Left lung (tissue), 10 donors: ENCODE results near the gene DLST. TPM values are rescaled to one million over a fixed set of nuclear protein-coding genes. Genes with fewer than 3 reads are reported as not detected.

Experiments
- ATAC-seq: fragments of 200-7000 bp; cut with Tn5 transposase; one replicate; pipeline ENCODE4 v1.9.1; 2020; ENCODE audit warnings: moderate library complexity
- DNase-seq, 4 donors: peaks; one replicate each; pipeline ENCODE4 v3.0.0-alpha.2; 2013 to 2020
- H3K27ac ChIP-seq, 2 donors: fragments of 200-600 bp; sonication (generic) in 1 of 2; one replicate each; pipeline versions ENCODE4 v1.5.0 to v1.8.0; 2020 to 2021
- H3K27me3 ChIP-seq, 2 donors: fragments of 200-600 bp; sonication (generic) in 1 of 2; one replicate each; pipeline versions ENCODE4 v1.5.0 to v1.8.0; 2020 to 2021
- H3K36me3 ChIP-seq, 2 donors: fragments of 200-600 bp; sonication (generic) in 1 of 2; one replicate each; pipeline versions ENCODE4 v1.5.0 to v1.8.0; 2020 to 2021
- H3K4me1 ChIP-seq, 2 donors: fragments of 200-600 bp; one replicate each; pipeline ENCODE4 v1.8.0; 2021
- H3K4me3 ChIP-seq, 2 donors: fragments of 200-600 bp; sonication (generic) in 1 of 2; one replicate each; pipeline versions ENCODE4 v1.5.0 to v1.8.0; 2020 to 2021; ENCODE audit warnings: mild to moderate bottlenecking in 1 of 2
- H3K9me3 ChIP-seq, 2 donors: fragments of 200-600 bp; sonication (generic) in 1 of 2; one replicate each; pipeline versions ENCODE4 v1.5.0 to v1.8.0; 2020 to 2021
- intact Hi-C, 2 donors: fragments of 100-400 bp; cut with DNase I; formaldehyde crosslinking; loops; one replicate each; pipeline versions ENCODE4 v1.11.2 to v1.14.2; 2022
- polyA plus RNA-seq, 6 donors: library from polyadenylated mRNA; unstranded; fragments of 120-200 nt; gene quantifications; one replicate each; pipeline ENCODE4 v1.2.1, GENCODE V29; 2013; ENCODE audit not compliant: insufficient read length in 6 of 6
- total RNA-seq, 2 donors: library from RNA; stranded (reverse); fragmentation: NEBNext Ultra II Directional; extraction: Animal tissue kit (Norgen Biotek cat#: 25700); gene quantifications; one replicate each; pipeline ENCODE4 v1.2.1, GENCODE V29; 2021
- TF ChIP-seq, protein P1 (sequence below), 2 donors: fragments of 200-600 bp; sonication (generic) in 1 of 2; IDR thresholded peaks; one replicate each; pipeline versions ENCODE4 v1.5.0 to v1.8.0; 2021; ENCODE audit warnings: antibody characterized with exemption in 2 of 2
- donor health status: DM: no; HTN: yes; CAD: no.
- donor health status: DM: no; HTN: no; CAD: no.

DLST gene
- total and polyA plus RNA-seq, 8 donors = 88.3 to 104 (median 96.3) TPM

DNA sequence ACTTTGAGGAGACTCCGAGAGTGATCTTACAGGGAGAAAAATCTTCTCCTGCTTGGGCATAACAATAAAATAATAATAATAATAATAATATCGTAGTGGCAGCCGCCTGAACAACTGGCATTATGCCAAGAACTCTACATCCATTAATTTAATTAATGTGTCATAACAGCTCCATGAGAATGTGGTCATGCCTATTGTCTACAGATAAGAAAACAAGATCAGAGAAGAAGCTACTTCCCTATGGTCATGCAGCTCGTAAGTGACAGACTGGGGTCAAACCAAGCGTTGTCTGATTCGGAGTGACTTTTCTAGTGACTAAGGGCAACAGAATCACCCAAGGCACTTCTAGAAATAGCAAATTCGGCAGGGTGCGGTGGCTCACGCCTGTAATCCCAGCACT, 17.5 kb upstream of the DLST start:
- no peak for ATAC-seq
- intact Hi-C loops = loop anchor here in 1 of 2 donors (5.0 kb wide), 1 partner anchor 43 kb away; no protein-coding TSS in a partner anchor
- TF ChIP-seq, protein P1, sequence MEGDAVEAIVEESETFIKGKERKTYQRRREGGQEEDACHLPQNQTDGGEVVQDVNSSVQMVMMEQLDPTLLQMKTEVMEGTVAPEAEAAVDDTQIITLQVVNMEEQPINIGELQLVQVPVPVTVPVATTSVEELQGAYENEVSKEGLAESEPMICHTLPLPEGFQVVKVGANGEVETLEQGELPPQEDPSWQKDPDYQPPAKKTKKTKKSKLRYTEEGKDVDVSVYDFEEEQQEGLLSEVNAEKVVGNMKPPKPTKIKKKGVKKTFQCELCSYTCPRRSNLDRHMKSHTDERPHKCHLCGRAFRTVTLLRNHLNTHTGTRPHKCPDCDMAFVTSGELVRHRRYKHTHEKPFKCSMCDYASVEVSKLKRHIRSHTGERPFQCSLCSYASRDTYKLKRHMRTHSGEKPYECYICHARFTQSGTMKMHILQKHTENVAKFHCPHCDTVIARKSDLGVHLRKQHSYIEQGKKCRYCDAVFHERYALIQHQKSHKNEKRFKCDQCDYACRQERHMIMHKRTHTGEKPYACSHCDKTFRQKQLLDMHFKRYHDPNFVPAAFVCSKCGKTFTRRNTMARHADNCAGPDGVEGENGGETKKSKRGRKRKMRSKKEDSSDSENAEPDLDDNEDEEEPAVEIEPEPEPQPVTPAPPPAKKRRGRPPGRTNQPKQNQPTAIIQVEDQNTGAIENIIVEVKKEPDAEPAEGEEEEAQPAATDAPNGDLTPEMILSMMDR (IDR thresholded peaks at IDR 0.05) = no peak

DNA sequence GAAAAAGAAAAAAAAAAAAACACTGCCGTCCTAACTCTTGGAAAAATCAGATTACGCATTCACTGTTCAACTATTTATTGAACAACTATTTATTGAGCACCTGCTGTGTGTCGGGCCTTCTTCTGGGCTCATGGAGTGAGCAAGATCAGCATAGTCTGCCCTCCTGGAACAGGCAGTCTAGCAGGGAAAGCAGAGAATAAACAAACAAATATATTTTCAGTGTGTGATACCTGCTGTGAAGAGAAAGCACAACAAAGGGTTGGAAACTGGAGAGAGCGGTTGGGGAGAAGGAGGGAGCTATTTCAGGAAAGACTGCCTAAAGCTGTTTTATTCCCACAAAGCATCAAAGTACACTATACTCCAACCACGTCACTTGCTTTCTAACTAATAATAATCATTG, 16.6 kb upstream of the DLST start:
- Histone ChIP-seq H3K27ac (no peak overlapping the region), H3K36me3 (no peaks in the 10 kb centered on the region), H3K27me3 (no peaks in the 10 kb centered on the region), H3K4me1 (peaks cover 0 to 9% of the 10 kb centered on the region in 2 donors), H3K4me3 (no peak overlapping the region), H3K9me3 (no peaks in the 10 kb centered on the region)
- TF ChIP-seq, protein P1 (IDR thresholded peaks at IDR 0.05) = no peak
- DNase-seq (no peak), ATAC-seq (no peak)
- intact Hi-C loops = no loop called here

More for the DNA sequence above, 17.5 kb upstream of the DLST start:
- no peaks in the 10 kb centered on the region for H3K36me3 ChIP-seq
- no peak overlapping the region for H3K4me3 ChIP-seq
- no peaks in the 10 kb centered on the region for H3K9me3 ChIP-seq
- peaks cover 0 to 9% of the 10 kb centered on the region in 2 donors for H3K4me1 ChIP-seq
- H3K27ac ChIP-seq = no peak overlapping the region
- H3K27me3 ChIP-seq = no peaks in the 10 kb centered on the region
- DNase-seq = no peak

DNA sequence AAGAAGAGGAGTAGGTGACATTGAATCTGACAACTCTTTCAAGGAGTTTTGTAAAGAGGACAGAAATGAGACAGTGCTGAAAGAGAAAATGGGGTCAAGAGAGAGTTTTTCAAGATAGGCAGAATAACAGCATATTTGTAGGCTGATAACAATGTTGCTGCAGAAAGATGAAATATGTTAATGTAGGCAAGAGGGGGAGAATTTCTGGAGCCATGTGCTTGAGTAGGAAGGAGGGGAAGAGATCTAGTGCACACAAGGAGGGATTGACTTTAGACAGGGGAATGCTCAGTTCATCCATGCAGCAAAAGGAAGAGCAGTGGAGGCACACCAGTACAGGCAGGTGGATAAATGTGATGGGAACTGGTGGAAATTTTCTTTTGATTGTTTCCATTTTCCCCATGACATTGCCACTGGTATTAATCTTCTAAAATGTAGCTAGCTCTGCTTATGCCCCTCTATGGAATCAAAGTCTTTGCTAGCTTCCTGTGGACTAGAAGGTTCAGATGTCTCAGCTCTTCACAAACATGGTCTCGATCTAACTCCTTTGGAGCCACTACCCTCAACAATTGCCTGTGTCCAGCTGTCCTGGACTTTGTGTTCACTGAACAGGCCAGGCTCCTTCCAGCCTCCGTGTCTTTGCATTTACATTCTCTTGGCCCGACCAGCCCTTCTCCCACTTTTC, 14.9 kb upstream of the DLST start:
- no peaks in the 10 kb centered on the region for H3K36me3 ChIP-seq
- intact Hi-C loops = no loop called here
- H3K9me3 ChIP-seq = no peaks in the 10 kb centered on the region
- TF ChIP-seq, protein P1 (IDR thresholded peaks at IDR 0.05) = no peak
- ATAC-seq (no peak), DNase-seq (no peak)
- no peaks in the 10 kb centered on the region for H3K27me3 ChIP-seq
- H3K4me3 ChIP-seq = no peak overlapping the region
- no peak overlapping the region for H3K27ac ChIP-seq
- H3K4me1 ChIP-seq = peaks cover 0 to 9% of the 10 kb centered on the region in 2 donors

DNA sequence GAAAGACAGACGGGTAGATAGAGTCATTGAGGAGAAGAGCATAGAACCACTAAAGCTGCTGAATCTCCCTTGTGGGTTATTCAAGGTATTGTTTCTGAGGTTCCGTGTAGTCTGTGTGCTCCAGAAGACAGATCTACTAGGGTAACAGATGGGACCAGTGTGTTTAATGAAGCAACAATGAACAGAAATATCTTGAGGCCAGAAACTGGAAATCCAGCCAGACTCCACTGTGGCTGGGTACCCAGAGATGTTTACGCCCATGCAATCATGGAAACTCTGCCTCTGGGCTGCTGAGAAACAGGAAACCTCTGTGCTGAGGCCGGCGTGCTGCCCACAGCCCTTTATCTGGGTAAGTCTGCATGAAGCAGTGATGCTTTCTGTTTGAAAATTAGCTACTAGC, 14.0 kb upstream of the DLST start:
- no peak overlapping the region for H3K27ac ChIP-seq
- TF ChIP-seq, protein P1 (IDR thresholded peaks at IDR 0.05) = no peak
- no peaks in the 10 kb centered on the region for H3K9me3 ChIP-seq
- DNase-seq (no peak), ATAC-seq (peak; percentile 34)
- H3K27me3 ChIP-seq = no peaks in the 10 kb centered on the region
- no peak overlapping the region for H3K4me3 ChIP-seq
- intact Hi-C loops = no loop called here
- peaks cover 0 to 9% of the 10 kb centered on the region in 2 donors for H3K4me1 ChIP-seq
- H3K36me3 ChIP-seq = no peaks in the 10 kb centered on the region

DNA sequence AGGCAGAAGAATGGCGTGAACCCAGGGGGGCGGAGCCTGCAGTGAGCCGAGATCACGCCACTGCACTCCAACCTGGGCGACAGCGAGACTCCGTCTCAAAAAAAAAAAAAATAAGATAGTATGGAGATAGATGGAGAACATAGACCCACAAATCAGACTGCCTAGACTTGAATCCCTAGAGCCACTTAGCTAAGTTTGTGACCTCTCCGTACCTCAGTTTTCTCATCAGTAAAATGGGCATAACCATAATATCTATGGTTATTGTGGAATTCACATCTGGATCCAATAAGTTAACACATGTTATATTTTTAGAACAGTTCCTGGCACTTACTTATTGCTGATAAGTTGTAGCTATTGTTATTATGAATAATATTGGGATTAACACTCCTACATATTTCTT, 13.0 kb upstream of the DLST start:
- Histone ChIP-seq H3K4me1 (peaks cover 0 to 1% of the 10 kb centered on the region in 2 donors), H3K27me3 (no peaks in the 10 kb centered on the region), H3K27ac (no peak overlapping the region), H3K9me3 (no peaks in the 10 kb centered on the region), H3K36me3 (no peaks in the 10 kb centered on the region), H3K4me3 (no peak overlapping the region)
- no peak for ATAC-seq
- intact Hi-C loops = no loop called here
- DNase-seq = no peak
- TF ChIP-seq, protein P1 (IDR thresholded peaks at IDR 0.05) = no peak
